NB4 (cell line): ENCODE measurements around the gene PCDHGA8.

Source experiments
- POLR2A ChIP-seq: IDR thresholded peaks from 2 replicates; pipeline ENCODE4 v1.6.1; 2011; ENCODE audit warnings: mild to moderate bottlenecking; ENCODE audit not compliant: insufficient read length; ENCODE audit errors: extremely low read depth
- TF ChIP-seq, protein P1 (sequence below): IDR thresholded peaks from one replicate; pipeline ENCODE4 v1.5.1; 2012; ENCODE audit warnings: low read depth, low read length

DNA sequence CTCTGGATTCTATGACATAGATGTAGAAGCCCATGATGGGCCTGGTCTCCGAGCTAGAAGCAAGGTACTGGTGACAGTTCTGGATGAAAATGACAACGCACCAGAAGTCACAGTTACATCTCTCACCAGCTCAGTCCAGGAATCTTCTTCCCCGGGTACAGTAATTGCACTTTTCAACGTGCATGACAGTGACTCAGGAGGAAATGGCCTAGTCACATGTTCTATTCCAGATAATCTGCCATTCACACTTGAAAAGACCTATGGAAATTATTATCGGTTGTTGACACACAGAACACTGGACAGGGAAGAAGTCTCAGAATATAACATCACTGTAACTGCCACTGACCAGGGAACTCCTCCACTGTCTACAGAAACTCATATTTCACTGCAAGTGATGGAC is 36.3 kb upstream of the PCDHGA8 start:
- TF ChIP-seq, protein P1, sequence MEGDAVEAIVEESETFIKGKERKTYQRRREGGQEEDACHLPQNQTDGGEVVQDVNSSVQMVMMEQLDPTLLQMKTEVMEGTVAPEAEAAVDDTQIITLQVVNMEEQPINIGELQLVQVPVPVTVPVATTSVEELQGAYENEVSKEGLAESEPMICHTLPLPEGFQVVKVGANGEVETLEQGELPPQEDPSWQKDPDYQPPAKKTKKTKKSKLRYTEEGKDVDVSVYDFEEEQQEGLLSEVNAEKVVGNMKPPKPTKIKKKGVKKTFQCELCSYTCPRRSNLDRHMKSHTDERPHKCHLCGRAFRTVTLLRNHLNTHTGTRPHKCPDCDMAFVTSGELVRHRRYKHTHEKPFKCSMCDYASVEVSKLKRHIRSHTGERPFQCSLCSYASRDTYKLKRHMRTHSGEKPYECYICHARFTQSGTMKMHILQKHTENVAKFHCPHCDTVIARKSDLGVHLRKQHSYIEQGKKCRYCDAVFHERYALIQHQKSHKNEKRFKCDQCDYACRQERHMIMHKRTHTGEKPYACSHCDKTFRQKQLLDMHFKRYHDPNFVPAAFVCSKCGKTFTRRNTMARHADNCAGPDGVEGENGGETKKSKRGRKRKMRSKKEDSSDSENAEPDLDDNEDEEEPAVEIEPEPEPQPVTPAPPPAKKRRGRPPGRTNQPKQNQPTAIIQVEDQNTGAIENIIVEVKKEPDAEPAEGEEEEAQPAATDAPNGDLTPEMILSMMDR: no peak
- no peak for TF ChIP-seq POLR2A
